ENCODE measurements around the gene HTRA3. TPM values are rescaled to one million over a fixed set of nuclear protein-coding genes. Genes with fewer than 3 reads are reported as not detected.

Gene HTRA3
- total and polyA plus RNA-seq, 2 of the 8 experiments (the other 6 are each of a cell fraction or from before 2014, with no cell fraction given), result 3.2 to 5.8 TPM

DNA sequence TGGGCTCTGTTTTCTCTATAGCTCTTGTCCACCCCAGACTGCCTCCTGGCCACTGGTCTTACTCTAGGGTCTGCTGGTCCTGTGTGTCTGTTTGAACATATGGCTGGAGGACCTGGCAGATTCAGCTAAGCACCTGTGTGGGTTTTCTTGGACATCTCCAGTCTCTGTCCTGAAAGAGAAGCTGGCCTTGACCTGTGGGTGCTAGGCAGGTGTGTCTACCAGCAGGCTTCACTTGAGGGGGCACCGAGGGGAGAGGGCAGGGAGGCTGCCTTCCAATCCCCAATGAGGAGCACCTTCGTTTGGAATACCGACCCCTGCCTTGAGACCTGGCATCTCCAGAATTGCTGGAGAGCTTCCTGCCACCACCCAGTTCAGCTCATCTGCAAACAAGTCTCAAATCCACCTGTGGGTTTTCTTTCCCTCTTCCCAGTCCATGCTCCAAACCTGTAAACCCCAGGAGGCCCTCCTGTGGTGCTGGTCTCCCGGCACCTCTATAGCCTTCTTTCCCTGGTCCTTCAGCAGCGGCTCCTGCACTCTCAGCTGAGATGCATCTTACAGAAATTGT is 45.2 kb downstream of the HTRA3 start:
- Histone ChIP-seq H2BK20ac (ENCODE audit: low read length) (no peak overlapping the region), H4K5ac (ENCODE audit: insufficient read length, low read depth, low read length) (no peak overlapping the region), H3K36me3 (ENCODE audit: control insufficient read depth in 2 of 4, insufficient read depth in 4 of 4, low read length in 3 of 4) (no peaks in the 10 kb centered on the region), H4K8ac (ENCODE audit: extremely low read depth, insufficient read depth, low read length) (no peak overlapping the region), H4K20me1 (replicated peaks in 1 of 2; ENCODE audit: control insufficient read depth in 1 of 2, insufficient read depth in 2 of 2, low read length in 2 of 2) (no peaks in the 10 kb centered on the region), H3K9me3 (ENCODE audit: insufficient read depth in 2 of 2, low read depth in 1 of 2, low read length in 1 of 2) (no peaks in the 10 kb centered on the region; a peak in 2 of 4 replicates), H3K23me2 (ENCODE audit: low read depth, low read length) (no peaks in the 10 kb centered on the region), H2AK5ac (ENCODE audit: low read depth, low read length) (no peak overlapping the region; the same call in 1 of the 2 replicates), H3K4me3 (ENCODE audit: extremely low read depth in 1 of 4, insufficient read depth in 2 of 4, low read depth in 3 of 4, low read length in 4 of 4) (no peak overlapping the region), H3K4me1 (replicated peaks in 1 of 4; ENCODE audit: control insufficient read depth in 3 of 4, insufficient read depth in 4 of 4, low read length in 3 of 4) (peaks cover 0 to 17% (median 12%) of the 10 kb centered on the region in 4 experiments; a peak in 6 of 7 replicates), H2AFZ (ENCODE audit: low read length) (no peak overlapping the region), H3K4ac (replicated peaks; ENCODE audit: insufficient read length, low read depth, low read length) (no peak overlapping the region), H3K9ac (replicated peaks in 1 of 4; ENCODE audit: extremely low read depth in 1 of 4, low read depth in 3 of 4, low read length in 3 of 4) (no peak overlapping the region), H3K4me2 (ENCODE audit: insufficient read depth in 1 of 2, low read depth in 2 of 2, low read length in 2 of 2) (no peak overlapping the region), H3K27ac (ENCODE audit: low read depth, low read length) (no peak overlapping the region), H3K27me3 (replicated peaks in 1 of 4; ENCODE audit: control insufficient read depth in 3 of 4, extremely low read depth in 1 of 4, insufficient read depth in 3 of 4, low read length in 3 of 4) (no peaks in the 10 kb centered on the region; a peak in 2 of 7 replicates), H3K79me1 (ENCODE audit: low read depth, low read length) (no peaks in the 10 kb centered on the region), H2BK120ac (replicated peaks; ENCODE audit: low read depth, low read length) (no peak overlapping the region), H3K18ac (ENCODE audit: extremely low read depth, low read length) (no peak overlapping the region), H4K91ac (replicated peaks; ENCODE audit: insufficient read length, low read length) (no peak overlapping the region), H3K14ac (ENCODE audit: insufficient read length) (no peak overlapping the region), H2BK5ac (ENCODE audit: low read depth, low read length) (no peak overlapping the region), H3K23ac (ENCODE audit: insufficient read length) (no peak overlapping the region), H2BK15ac (ENCODE audit: low read length) (no peak overlapping the region), H2BK12ac (ENCODE audit: low read depth, low read length) (no peak overlapping the region), H3K56ac (replicated peaks; ENCODE audit: insufficient read length, low read depth, low read length) (no peak overlapping the region), H3K79me2 (ENCODE audit: control insufficient read depth in 1 of 2, insufficient read depth in 2 of 2, low read length in 2 of 2) (no peaks in the 10 kb centered on the region)
- WGBS, 2 experiments (ENCODE audit: extremely low coverage in 1 of 2, insufficient coverage in 1 of 2, insufficient read length in 1 of 2, insufficient replicate concordance in 2 of 2, low coverage in 1 of 2, low lambda C conversion rate in 2 of 2, missing lambda C conversion rate in 1 of 2), result 93% methylated on average over 5 of the region's 5 CpGs; no CpG with 5 or more reads in 1 of the 2 experiments
- FAIRE-seq (no peak), DNase-seq (ENCODE audit: low read depth in 1 of 2, low spot score in 2 of 2) (peak in 1 of 2 experiments; percentile 35)
- CTCF ChIA-PET (ENCODE audit: partially characterized antibody), result interaction anchor here (0.8 to 8.0 kb wide), 9 partner anchors 8 to 94 kb away, joined by 3 to 94 read pairs (median 4); no protein-coding TSS in a partner anchor
- POLR2A ChIA-PET (ENCODE audit: partially characterized antibody), result interaction anchor here (0.6 to 1.1 kb wide), 3 partner anchors 8 to 114 kb away, joined by 3 to 4 read pairs (median 3); no protein-coding TSS in a partner anchor
- TF ChIP-seq RNF2 (IDR thresholded peaks at IDR 0.05; ENCODE audit: borderline replicate concordance, low read depth, low read length, missing control alignments, poor library complexity, severe bottlenecking) (no peak), KDM5A (IDR thresholded peaks at IDR 0.05; ENCODE audit: low read length) (no peak), SP2 (IDR thresholded peaks at IDR 0.05; ENCODE audit: low read length) (no peak), RAD21 (IDR thresholded peaks at IDR 0.05 in 1 of 2, conservative IDR thresholded peaks at IDR 0.05 in 1 of 2; ENCODE audit: low read depth in 2 of 2, low read length in 2 of 2) (no peak), ATF3 (IDR thresholded peaks at IDR 0.05; ENCODE audit: insufficient read depth, low read depth, low read length) (no peak), CTBP2 (IDR thresholded peaks at IDR 0.05; ENCODE audit: borderline replicate concordance, insufficient read depth, insufficient read length, low read length) (no peak), NANOG (IDR thresholded peaks at IDR 0.05; ENCODE audit: insufficient read depth, low read depth, low read length, poor library complexity, severe bottlenecking) (no peak)
- TF ChIP-seq, protein P1, sequence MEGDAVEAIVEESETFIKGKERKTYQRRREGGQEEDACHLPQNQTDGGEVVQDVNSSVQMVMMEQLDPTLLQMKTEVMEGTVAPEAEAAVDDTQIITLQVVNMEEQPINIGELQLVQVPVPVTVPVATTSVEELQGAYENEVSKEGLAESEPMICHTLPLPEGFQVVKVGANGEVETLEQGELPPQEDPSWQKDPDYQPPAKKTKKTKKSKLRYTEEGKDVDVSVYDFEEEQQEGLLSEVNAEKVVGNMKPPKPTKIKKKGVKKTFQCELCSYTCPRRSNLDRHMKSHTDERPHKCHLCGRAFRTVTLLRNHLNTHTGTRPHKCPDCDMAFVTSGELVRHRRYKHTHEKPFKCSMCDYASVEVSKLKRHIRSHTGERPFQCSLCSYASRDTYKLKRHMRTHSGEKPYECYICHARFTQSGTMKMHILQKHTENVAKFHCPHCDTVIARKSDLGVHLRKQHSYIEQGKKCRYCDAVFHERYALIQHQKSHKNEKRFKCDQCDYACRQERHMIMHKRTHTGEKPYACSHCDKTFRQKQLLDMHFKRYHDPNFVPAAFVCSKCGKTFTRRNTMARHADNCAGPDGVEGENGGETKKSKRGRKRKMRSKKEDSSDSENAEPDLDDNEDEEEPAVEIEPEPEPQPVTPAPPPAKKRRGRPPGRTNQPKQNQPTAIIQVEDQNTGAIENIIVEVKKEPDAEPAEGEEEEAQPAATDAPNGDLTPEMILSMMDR (IDR thresholded peaks at IDR 0.05; ENCODE audit: control extremely low read depth in 1 of 3, insufficient read depth in 1 of 3, low read depth in 1 of 3, low read length in 3 of 3), result no peak

All from H1 (cell line).